ENCODE results near the gene LRRTM4.

LRRTM4 gene

DNA sequence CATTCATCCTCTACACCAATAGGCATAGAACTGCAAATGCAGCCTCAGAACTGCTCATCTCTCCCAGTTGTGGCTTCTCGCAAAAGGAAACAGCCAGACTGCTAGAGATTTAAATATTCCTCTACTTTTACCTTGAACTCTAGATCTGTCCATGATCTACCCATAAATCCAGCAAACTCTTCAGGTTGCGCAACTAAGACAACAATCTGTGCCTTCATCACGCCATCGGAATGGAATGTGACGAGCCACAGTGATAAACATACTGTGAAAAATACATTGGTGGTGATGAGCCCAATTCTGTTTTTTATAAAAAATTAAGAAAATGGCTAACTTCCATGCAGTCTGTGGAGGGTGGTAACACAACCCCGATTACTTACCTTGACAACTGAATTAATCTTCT lies 626.7 kb downstream of the LRRTM4 start:
- TF ChIP-seq, protein P1, sequence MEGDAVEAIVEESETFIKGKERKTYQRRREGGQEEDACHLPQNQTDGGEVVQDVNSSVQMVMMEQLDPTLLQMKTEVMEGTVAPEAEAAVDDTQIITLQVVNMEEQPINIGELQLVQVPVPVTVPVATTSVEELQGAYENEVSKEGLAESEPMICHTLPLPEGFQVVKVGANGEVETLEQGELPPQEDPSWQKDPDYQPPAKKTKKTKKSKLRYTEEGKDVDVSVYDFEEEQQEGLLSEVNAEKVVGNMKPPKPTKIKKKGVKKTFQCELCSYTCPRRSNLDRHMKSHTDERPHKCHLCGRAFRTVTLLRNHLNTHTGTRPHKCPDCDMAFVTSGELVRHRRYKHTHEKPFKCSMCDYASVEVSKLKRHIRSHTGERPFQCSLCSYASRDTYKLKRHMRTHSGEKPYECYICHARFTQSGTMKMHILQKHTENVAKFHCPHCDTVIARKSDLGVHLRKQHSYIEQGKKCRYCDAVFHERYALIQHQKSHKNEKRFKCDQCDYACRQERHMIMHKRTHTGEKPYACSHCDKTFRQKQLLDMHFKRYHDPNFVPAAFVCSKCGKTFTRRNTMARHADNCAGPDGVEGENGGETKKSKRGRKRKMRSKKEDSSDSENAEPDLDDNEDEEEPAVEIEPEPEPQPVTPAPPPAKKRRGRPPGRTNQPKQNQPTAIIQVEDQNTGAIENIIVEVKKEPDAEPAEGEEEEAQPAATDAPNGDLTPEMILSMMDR (IDR thresholded peaks at IDR 0.05; ENCODE audit: control insufficient read depth, insufficient read depth, low read depth, low read length, missing control alignments): no peak
- no peak overlapping the region for H3K4me3 ChIP-seq (ENCODE audit: control insufficient read depth, low read depth, low read length)
- DNase-seq (ENCODE audit: low read depth): no peak

DNA sequence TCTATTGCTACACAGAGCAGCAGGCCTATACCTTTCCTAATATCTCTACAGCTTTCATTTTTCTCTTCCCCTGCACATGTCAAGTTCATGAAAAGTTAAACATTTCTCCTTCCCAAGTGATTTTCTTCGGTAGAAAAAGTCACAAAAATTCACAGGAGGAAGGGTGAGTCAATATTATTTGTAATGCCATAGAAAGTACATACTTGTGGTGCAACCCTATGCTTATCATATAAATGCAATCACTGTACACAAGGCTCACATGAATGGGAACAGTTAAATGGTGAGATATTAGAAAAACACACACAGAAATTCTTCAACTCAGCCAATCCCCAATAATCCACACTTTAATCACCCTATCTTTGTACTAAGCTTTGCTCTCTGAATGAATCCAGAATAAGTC lies 651.6 kb downstream of the LRRTM4 start:
- DNase-seq (ENCODE audit: low read depth): no peak
- no peak overlapping the region for H3K4me3 ChIP-seq (ENCODE audit: control insufficient read depth, low read depth, low read length)
- TF ChIP-seq, protein P1 (IDR thresholded peaks at IDR 0.05; ENCODE audit: control insufficient read depth, insufficient read depth, low read depth, low read length, missing control alignments): no peak

DNA sequence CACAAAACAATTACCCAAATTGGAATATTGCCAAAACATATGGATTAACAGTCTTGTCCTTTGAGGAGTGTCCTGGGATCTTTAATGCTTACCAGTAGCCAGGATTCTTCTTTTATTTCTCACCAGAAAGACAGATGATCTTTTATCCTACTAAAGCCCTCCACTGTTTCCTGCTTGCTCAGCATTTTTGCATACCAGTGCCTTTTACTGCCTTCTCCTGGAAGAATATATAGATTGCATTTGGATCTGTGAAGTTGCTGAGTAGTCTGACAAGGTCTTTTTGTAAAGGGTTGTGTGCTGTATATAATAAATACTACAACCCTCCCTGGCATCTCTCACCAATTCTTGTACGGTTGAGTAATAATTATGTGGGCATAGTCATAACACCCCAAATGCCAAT lies 652.2 kb downstream of the LRRTM4 start:
- H3K4me3 ChIP-seq (ENCODE audit: control insufficient read depth, low read depth, low read length): no peak overlapping the region
- TF ChIP-seq, protein P1 (IDR thresholded peaks at IDR 0.05; ENCODE audit: control insufficient read depth, insufficient read depth, low read depth, low read length, missing control alignments): no peak
- DNase-seq (ENCODE audit: low read depth): no peak

DNA sequence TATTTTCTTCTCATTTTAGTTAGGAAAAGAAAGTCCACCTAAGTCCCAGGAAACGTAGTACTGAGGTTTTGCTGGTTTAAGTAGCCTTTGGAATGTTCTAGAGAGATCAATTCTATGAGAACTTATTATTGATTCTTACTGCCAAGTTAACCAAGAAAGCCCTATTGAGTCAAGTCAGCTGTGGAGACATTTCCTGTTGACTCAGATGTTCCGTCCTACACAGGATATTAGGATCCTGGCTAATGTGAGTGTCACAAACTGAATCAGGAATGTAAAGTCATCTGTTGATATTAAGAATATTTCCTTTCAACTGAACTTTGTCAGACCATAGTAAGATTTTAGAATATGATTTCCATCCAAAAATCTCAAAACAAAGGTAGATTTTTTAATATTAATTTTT lies 654.3 kb downstream of the LRRTM4 start:
- TF ChIP-seq, protein P1 (IDR thresholded peaks at IDR 0.05; ENCODE audit: control insufficient read depth, insufficient read depth, low read depth, low read length, missing control alignments): no peak
- no peak for DNase-seq (ENCODE audit: low read depth)
- H3K4me3 ChIP-seq (ENCODE audit: control insufficient read depth, low read depth, low read length): no peak overlapping the region

DNA sequence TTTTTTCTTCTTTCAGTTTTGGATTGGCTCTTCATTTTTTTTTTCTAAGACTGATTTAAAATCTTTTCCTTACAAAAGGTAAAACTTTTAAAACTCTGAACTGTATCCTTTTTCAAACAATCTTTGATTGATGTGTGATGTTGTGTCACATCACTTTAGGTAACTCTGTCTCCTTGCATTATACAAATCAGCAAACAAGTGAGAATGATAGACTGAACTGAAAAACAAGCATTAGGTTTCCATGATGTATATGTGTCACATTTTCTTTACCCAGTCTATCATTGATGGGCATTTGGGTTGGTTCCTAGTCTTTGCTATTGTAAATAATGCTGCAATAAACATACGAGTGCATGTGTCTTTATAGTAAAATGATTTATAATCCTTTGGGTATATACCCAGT lies 655.7 kb downstream of the LRRTM4 start:
- no peak overlapping the region for H3K4me3 ChIP-seq (ENCODE audit: control insufficient read depth, low read depth, low read length)
- DNase-seq (ENCODE audit: low read depth): no peak
- TF ChIP-seq, protein P1 (IDR thresholded peaks at IDR 0.05; ENCODE audit: control insufficient read depth, insufficient read depth, low read depth, low read length, missing control alignments): no peak

DNA sequence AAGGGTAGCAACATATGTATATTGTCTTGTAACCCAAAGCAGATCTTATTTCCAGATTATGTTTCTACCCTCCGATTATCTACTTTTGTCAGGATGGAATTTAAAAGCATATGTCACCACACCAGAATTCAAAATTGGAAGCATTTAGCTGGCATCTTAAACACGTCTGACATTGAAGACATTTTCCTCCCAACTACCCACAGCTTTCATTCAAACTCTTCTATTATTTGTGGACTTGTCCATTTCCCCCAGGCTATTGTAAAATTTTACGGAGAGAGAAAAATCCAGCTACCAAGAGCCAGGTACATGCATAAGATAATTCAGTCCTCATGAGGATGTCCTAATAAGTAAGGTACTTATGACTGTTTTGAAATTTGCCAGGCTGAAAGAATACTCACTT lies 659.3 kb downstream of the LRRTM4 start:
- TF ChIP-seq, protein P1 (IDR thresholded peaks at IDR 0.05; ENCODE audit: control insufficient read depth, insufficient read depth, low read depth, low read length, missing control alignments): no peak
- no peak for DNase-seq (ENCODE audit: low read depth)
- H3K4me3 ChIP-seq (ENCODE audit: control insufficient read depth, low read depth, low read length): no peak overlapping the region

DNA sequence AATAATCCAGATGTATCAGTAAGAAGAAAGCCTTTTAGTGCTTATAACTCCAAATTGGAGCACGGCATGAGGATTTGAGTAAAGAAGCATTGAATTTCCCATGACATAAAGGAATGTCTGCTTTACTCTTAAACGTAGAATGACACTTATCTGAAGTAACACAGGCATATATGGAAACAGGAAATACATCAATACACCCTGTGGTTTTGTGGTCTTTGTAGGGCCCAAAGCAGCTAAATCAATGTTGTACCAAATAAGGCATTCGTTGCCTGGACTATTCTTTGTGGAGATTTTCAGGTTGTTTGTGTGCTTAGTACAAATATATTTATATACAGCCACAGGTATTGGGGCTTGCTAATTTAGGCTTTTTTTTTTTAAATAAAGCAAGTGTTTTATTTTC lies 660.5 kb downstream of the LRRTM4 start:
- TF ChIP-seq, protein P1 (IDR thresholded peaks at IDR 0.05; ENCODE audit: control insufficient read depth, insufficient read depth, low read depth, low read length, missing control alignments): no peak
- no peak overlapping the region for H3K4me3 ChIP-seq (ENCODE audit: control insufficient read depth, low read depth, low read length)
- DNase-seq (ENCODE audit: low read depth): no peak

Data from AG09309 (cell line).